Activated CD8-positive, alpha-beta memory T cell treated with anti-CD3 and anti-CD28 coated beads, Interleukin-2, amount 10 ng/mL, durations not matched to agents 7 days and 5 days (primary cell): ENCODE results near the gene FOXD4L3. TPM values are rescaled to one million over a fixed set of nuclear protein-coding genes. Genes with fewer than 3 reads are reported as not detected.
"Not testable (repeated sequence)": the region's sequence is repeated elsewhere in the genome, so short reads cannot be mapped to it uniquely, and the experiment has no call there.

Source experiments
- ATAC-seq: fragments of 150-1000 bp; cut with Tn5 transposase; one replicate; pipeline ENCODE4 v1.10.0; 2021; ENCODE audit warnings: moderate library complexity
- CTCF ChIA-PET: fragments of 350-600 bp; sonication (Branson Sonifier 250); formaldehyde crosslinking; loops from one replicate; lab custom pipeline; 2021; ENCODE audit warnings: antibody characterized with exemption; lab: Charles Lee
- DNase-seq: peaks from one replicate; pipeline ENCODE4 v3.0.0-alpha.2; 2020
- H3K27ac Mint-ChIP-seq: one replicate; pipeline ENCODE4 v1.8.0; 2021; ENCODE audit warnings: mild to moderate bottlenecking, mixed read lengths
- H3K27me3 Mint-ChIP-seq: one replicate; pipeline ENCODE4 v1.8.0; 2021; ENCODE audit warnings: mixed read lengths
- H3K36me3 Mint-ChIP-seq: one replicate; pipeline ENCODE4 v1.8.0; 2021; ENCODE audit warnings: mild to moderate bottlenecking, mixed read lengths
- H3K4me1 Mint-ChIP-seq: one replicate; pipeline ENCODE4 v1.8.0; 2021; ENCODE audit warnings: mixed read lengths
- H3K4me3 Mint-ChIP-seq: one replicate; pipeline ENCODE4 v1.8.0; 2021; ENCODE audit warnings: mild to moderate bottlenecking, moderate library complexity, mixed read lengths
- H3K9me3 Mint-ChIP-seq: one replicate; pipeline ENCODE4 v1.8.0; 2022; ENCODE audit warnings: low read depth, mixed read lengths
- total RNA-seq, 2 experiments: library from RNA; stranded (reverse); gene quantifications; one replicate each; pipeline ENCODE4 v1.2.3, GENCODE V29; 2021

FOXD4L3 gene
- under 1 TPM in 1 of 2 experiments, not detected in 1; 0.21 TPM for total RNA-seq

DNA sequence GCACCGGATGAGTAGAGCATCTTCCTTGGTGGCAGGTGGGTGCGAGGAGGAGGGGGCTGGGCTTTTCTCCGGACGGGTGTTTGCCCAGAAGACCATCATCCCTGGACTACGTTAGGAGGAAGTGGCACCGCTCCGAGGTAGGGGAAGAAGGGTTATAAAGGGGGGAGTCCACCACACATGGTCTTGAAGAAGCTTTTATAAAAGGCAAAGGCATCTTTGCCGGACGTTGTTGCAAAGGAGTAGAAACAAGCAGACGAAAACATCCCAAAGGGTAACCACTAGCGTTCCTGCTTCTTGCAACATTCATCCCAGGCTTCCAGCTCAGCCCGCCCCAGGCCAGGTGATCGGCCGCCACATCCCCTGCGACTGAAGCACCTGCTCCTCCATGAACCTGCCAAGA, at the start of gene FOXD4L3:
FOXD4L3 (plus strand) TSS at position 301 of the 400 bp plus-strand sequence; CDS start at position 386, 85 bp downstream.
- CTCF ChIA-PET, H3K36me3 Mint-ChIP-seq, H3K4me1 Mint-ChIP-seq, H3K4me3 Mint-ChIP-seq, ATAC-seq, H3K9me3 Mint-ChIP-seq, H3K27me3 Mint-ChIP-seq, DNase-seq, H3K27ac Mint-ChIP-seq: not testable (repeated sequence)

- CTCF ChIA-PET, H3K9me3 Mint-ChIP-seq, DNase-seq, ATAC-seq, H3K4me3 Mint-ChIP-seq, H3K27me3 Mint-ChIP-seq, H3K36me3 Mint-ChIP-seq, H3K27ac Mint-ChIP-seq, H3K4me1 Mint-ChIP-seq: not testable (repeated sequence)
Observed at GRCh38 chr9:68281041-68281440, 21.6 kb upstream of the FOXD4L3 start.

DNA sequence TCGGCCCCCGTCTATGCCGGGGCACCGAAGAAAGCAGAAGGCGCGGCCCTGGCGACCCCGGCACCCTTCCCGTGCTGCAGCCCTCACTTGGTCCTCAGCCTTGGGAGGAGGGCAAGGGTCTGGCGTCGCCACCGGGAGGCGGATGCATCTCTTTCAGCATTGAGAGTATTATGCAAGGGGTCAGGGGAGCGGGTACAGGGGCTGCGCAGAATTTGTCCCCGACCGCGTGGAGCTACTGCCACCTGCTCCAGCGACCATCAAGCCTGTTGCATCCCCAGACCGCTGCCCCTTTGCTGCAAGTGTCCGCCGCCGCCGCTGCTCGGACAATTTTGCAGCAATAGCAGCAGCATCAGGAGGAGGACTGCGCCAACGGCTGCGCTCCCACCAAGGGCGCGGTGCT, 1.1 kb downstream of the FOXD4L3 start:
- CTCF ChIA-PET, H3K27ac Mint-ChIP-seq, DNase-seq, H3K4me3 Mint-ChIP-seq, ATAC-seq, H3K9me3 Mint-ChIP-seq, H3K27me3 Mint-ChIP-seq, H3K4me1 Mint-ChIP-seq, H3K36me3 Mint-ChIP-seq: not testable (repeated sequence)

DNA sequence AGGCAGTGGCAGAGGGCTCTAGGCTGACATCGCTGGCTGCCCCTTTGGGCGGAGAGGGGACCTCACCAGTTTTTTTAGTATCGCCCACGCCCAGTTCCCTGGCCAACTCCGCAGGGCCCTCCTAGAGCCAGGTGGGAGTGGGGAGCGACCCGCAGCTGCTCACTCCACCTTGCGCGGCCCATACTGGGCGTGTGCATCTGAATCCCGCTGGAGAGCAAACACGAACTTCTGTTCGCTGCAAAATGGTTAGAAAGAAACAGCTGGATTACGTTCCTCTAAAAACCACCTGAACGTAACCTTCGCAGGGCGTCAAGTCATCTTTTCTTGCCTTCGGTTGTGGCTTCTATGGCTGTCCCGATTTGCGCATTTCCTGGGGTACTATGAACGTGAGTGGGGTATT, 1.5 kb downstream of the FOXD4L3 start:
- not testable (repeated sequence) for H3K36me3 Mint-ChIP-seq

DNA sequence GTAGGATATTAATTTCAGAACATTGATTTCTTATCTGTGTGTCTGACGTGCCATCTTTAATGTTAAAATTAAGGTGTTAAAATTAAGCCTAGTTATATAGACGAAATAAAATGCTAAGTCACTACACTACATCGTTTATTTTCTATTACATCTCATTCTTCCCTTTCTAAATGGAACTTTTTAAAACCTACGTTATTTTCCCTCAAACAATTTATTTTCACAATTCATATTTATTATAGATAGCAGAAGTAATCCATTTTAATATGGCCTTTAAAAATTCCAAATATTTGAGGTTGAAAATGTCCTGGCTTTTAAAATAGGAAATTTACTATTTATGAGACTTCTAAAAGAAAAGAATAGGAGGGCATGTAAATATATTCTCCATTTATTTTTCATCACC, 2.1 kb downstream of the FOXD4L3 start:
- H3K9me3 Mint-ChIP-seq, H3K27me3 Mint-ChIP-seq, H3K36me3 Mint-ChIP-seq, H3K4me1 Mint-ChIP-seq, H3K27ac Mint-ChIP-seq, CTCF ChIA-PET, ATAC-seq, H3K4me3 Mint-ChIP-seq, DNase-seq: not testable (repeated sequence)

More for the DNA sequence above, 1.5 kb downstream of the FOXD4L3 start:
- DNase-seq, H3K4me3 Mint-ChIP-seq, H3K9me3 Mint-ChIP-seq, ATAC-seq, H3K27ac Mint-ChIP-seq, CTCF ChIA-PET, H3K4me1 Mint-ChIP-seq, H3K27me3 Mint-ChIP-seq: not testable (repeated sequence)

- H3K27ac Mint-ChIP-seq, H3K36me3 Mint-ChIP-seq, ATAC-seq, CTCF ChIA-PET, H3K9me3 Mint-ChIP-seq, DNase-seq, H3K4me1 Mint-ChIP-seq, H3K4me3 Mint-ChIP-seq, H3K27me3 Mint-ChIP-seq: not testable (repeated sequence)
Observed at GRCh38 chr9:68305680-68306285, 3.1 kb downstream of the FOXD4L3 start.

- H3K27ac Mint-ChIP-seq, H3K4me1 Mint-ChIP-seq, H3K4me3 Mint-ChIP-seq, H3K9me3 Mint-ChIP-seq, CTCF ChIA-PET, ATAC-seq, H3K27me3 Mint-ChIP-seq, H3K36me3 Mint-ChIP-seq, DNase-seq: not testable (repeated sequence)
Observed at GRCh38 chr9:68306391-68306964, 3.8 kb downstream of the FOXD4L3 start.

DNA sequence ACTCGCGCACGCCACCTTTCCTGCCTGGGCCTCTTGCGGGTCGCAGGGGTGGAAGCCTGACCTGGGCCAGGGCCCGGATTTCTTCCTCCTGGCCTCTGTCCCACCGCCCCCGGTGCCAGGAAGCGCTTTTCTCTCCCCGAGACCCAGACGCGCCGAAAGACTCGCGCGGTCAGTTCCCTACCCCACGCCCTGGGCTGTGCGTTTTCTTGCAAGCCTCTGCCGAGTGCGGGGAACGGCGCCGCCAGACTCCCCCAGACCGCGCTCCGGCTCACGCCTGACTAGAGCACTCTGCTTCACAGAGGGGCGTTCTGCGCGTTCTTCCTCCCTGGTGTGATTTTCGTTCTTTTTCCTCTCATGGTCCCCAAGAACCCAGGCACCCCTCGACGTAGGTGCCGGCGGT, 4.5 kb downstream of the FOXD4L3 start:
- ATAC-seq, H3K27ac Mint-ChIP-seq, DNase-seq, CTCF ChIA-PET, H3K9me3 Mint-ChIP-seq, H3K27me3 Mint-ChIP-seq, H3K36me3 Mint-ChIP-seq, H3K4me3 Mint-ChIP-seq, H3K4me1 Mint-ChIP-seq: not testable (repeated sequence)

GRCh38 chr9:68307654-68308053, 5.0 kb downstream of the FOXD4L3 start:
- DNase-seq, H3K9me3 Mint-ChIP-seq, H3K27me3 Mint-ChIP-seq, H3K4me3 Mint-ChIP-seq, ATAC-seq, CTCF ChIA-PET, H3K4me1 Mint-ChIP-seq, H3K27ac Mint-ChIP-seq, H3K36me3 Mint-ChIP-seq: not testable (repeated sequence)

DNA sequence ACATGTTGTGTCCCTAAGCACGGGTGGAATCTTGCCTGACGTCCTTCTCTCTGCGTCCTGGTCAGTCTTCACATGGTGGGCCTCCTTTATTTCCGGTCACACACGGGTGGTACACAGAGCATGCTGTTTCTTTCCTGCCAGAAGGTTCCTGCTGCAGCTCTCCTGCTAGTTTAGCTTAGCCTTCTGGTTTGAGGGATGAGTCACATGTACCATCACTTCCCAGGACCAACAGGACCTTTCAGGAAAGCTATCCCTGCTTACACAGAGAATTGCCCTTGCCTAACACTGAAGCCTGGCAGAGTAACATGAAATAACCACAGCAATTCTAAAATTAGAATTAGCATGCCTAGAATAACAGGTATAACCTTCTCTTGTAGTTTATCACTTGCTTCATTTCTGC, 8.5 kb downstream of the FOXD4L3 start:
- not testable (repeated sequence) for H3K9me3 Mint-ChIP-seq

GRCh38 chr9:68318209-68318608, 15.5 kb downstream of the FOXD4L3 start:
- H3K4me3 Mint-ChIP-seq, DNase-seq, CTCF ChIA-PET, ATAC-seq, H3K27ac Mint-ChIP-seq, H3K27me3 Mint-ChIP-seq, H3K4me1 Mint-ChIP-seq, H3K36me3 Mint-ChIP-seq, H3K9me3 Mint-ChIP-seq: not testable (repeated sequence)

More for the DNA sequence above, 8.5 kb downstream of the FOXD4L3 start:
- H3K27ac Mint-ChIP-seq, DNase-seq, ATAC-seq, CTCF ChIA-PET, H3K27me3 Mint-ChIP-seq, H3K36me3 Mint-ChIP-seq, H3K4me3 Mint-ChIP-seq, H3K4me1 Mint-ChIP-seq: not testable (repeated sequence)

- H3K36me3 Mint-ChIP-seq, H3K9me3 Mint-ChIP-seq, H3K27me3 Mint-ChIP-seq, H3K27ac Mint-ChIP-seq, CTCF ChIA-PET, H3K4me3 Mint-ChIP-seq, H3K4me1 Mint-ChIP-seq, DNase-seq, ATAC-seq: not testable (repeated sequence)
Observed at GRCh38 chr9:68323749-68324148, 21.1 kb downstream of the FOXD4L3 start.

DNA sequence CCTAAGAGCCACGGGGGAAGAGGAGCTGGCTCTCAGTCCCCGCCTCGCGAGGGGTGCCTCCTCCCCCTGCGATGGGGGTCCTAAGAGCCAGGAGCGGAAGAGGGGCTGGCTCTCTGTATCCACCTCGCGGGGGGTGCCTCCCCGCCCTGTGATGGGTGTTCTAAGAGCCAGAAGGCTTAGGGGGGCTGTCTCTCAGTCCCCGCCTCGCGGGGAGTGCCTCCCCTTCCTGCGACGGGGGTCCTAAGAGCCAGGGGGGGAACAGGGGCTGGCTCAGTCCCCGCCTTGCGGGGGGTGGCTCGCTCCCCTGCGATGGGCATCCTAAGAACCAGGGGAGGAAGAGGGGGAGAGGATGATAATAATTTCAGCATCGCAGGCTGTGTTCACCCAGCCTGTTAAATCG, 21.9 kb downstream of the FOXD4L3 start:
- CTCF ChIA-PET, H3K27ac Mint-ChIP-seq, H3K4me1 Mint-ChIP-seq, DNase-seq, H3K4me3 Mint-ChIP-seq, H3K36me3 Mint-ChIP-seq, ATAC-seq, H3K27me3 Mint-ChIP-seq, H3K9me3 Mint-ChIP-seq: not testable (repeated sequence)

DNA sequence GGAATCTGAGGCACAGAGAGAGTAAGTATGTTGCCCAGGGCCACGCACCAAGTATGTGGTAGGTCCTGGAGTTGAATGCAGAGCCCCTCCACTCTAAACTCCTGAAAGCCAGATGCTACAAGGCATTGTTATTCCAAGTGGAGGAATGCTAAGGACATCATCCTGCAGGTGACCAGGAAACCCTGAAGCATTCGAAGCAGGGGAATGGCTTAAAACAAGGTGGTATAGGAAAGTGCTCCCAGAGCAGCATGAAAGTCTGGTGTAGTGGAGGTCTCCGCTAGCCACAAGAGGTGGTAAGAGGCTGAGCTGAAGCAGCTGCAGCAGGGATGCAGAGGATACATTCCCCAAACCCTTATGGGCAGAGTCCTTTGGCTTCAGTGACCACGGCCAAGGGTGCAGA, 26.4 kb downstream of the FOXD4L3 start:
- CTCF ChIA-PET, H3K4me3 Mint-ChIP-seq, H3K36me3 Mint-ChIP-seq, ATAC-seq, H3K9me3 Mint-ChIP-seq, DNase-seq, H3K27me3 Mint-ChIP-seq, H3K27ac Mint-ChIP-seq, H3K4me1 Mint-ChIP-seq: not testable (repeated sequence)
